Fibroblast of lung (primary cell): ENCODE data around the gene CD82. TPM values are rescaled to one million over a fixed set of nuclear protein-coding genes. Genes with fewer than 3 reads are reported as not detected.

Experiments used
- DNase-seq, 2 donors: peaks; one replicate each; pipeline versions ENCODE4 v3.0.0 to v3.0.0-alpha.2; 2010; ENCODE audit warnings: low read depth in 2 of 2
- H2AFZ ChIP-seq: 2 replicates; pipeline ENCODE4 v1.5.1; 2012; ENCODE audit warnings: low read length, control low read depth, inconsistent platforms
- H3K27ac ChIP-seq: 2 replicates; pipeline ENCODE4 v1.5.1; 2011; ENCODE audit warnings: low read length, control low read depth; ENCODE audit not compliant: insufficient read depth
- H3K27me3 ChIP-seq: 2 replicates; pipeline ENCODE4 v1.5.1; 2011; ENCODE audit warnings: mild to moderate bottlenecking, low read length; ENCODE audit not compliant: control insufficient read depth, insufficient read depth
- H3K36me3 ChIP-seq: 2 replicates; pipeline ENCODE4 v1.5.1; 2011; ENCODE audit warnings: low read length; ENCODE audit not compliant: control insufficient read depth, insufficient read depth
- H3K4me1 ChIP-seq: 2 replicates; pipeline ENCODE4 v1.5.1; 2011; ENCODE audit warnings: low read length; ENCODE audit not compliant: control insufficient read depth, insufficient read depth; ENCODE audit errors: extremely low read depth
- H3K4me2 ChIP-seq: 2 replicates; pipeline ENCODE4 v1.5.1; 2011; ENCODE audit warnings: low read length, control low read depth; ENCODE audit not compliant: insufficient read depth; ENCODE audit errors: extremely low read depth
- H3K4me3 ChIP-seq, 4 experiments: fragments of 200-600 bp in 1 of 4; sonication (generic) in 1 of 4; replicated peaks in 1 of 4; 2 replicates each; pipeline ENCODE4 v1.5.1; 2011 to 2016; ENCODE audit warnings: low read length in 4 of 4, low read depth in 3 of 4, mild to moderate bottlenecking in 3 of 4, control low read depth in 2 of 4, inconsistent platforms in 1 of 4, mixed read lengths in 1 of 4; ENCODE audit not compliant: insufficient read depth in 1 of 4; ENCODE audit errors: control extremely low read depth in 1 of 4
- H3K79me2 ChIP-seq: 2 replicates; pipeline ENCODE4 v1.5.1; 2012; ENCODE audit warnings: mild to moderate bottlenecking, low read length, inconsistent platforms; ENCODE audit not compliant: control insufficient read depth, insufficient read depth
- H3K9ac ChIP-seq: 2 replicates; pipeline ENCODE4 v1.5.1; 2011; ENCODE audit warnings: mild to moderate bottlenecking, low read length, control low read depth; ENCODE audit not compliant: insufficient read depth
- H3K9me3 ChIP-seq: 2 replicates; pipeline ENCODE4 v1.5.1; 2012; ENCODE audit warnings: low read depth, low read length; ENCODE audit not compliant: control insufficient read depth, insufficient read depth
- H4K20me1 ChIP-seq: 2 replicates; pipeline ENCODE4 v1.5.1; 2011; ENCODE audit warnings: low read length; ENCODE audit not compliant: control insufficient read depth, insufficient read depth; ENCODE audit errors: extremely low read depth
- EZH2 ChIP-seq: IDR thresholded peaks from 2 replicates; pipeline ENCODE4 v1.5.1; 2012; ENCODE audit warnings: low read length, control low read depth, mild to moderate bottlenecking; ENCODE audit errors: missing control alignments
- polyA plus RNA-seq, 2 donors: library from polyadenylated mRNA; depleted of rRNA in 1 of 2; stranded (reverse) in 1 of 2; unstranded in 1 of 2; fragments of >200 nt; gene quantifications; 2 replicates each; pipeline ENCODE4 v1.2.1, GENCODE V29; 2011 to 2012; ENCODE audit warnings: missing spikeins in 1 of 2
- total RNA-seq: library from RNA; depleted of rRNA; stranded (reverse); fragments of >200 nt; gene quantifications from 2 replicates; pipeline ENCODE4 v1.2.1, GENCODE V29; 2014
- TF ChIP-seq, protein P1 (sequence below), 2 donors: IDR thresholded peaks in 1 of 2; conservative IDR thresholded peaks in 1 of 2; 1 replicate in 1 of 2; 2 replicates in 1 of 2; pipeline ENCODE4 v1.5.1; 2011 to 2012; ENCODE audit warnings: low read length in 2 of 2, control low read depth in 1 of 2, inconsistent platforms in 1 of 2, low read depth in 1 of 2, mild to moderate bottlenecking in 1 of 2

CD82 gene
- total and polyA plus RNA-seq, 2 donors (not counting 1 experiment from before 2014, with no cell fraction given), result 54.2 to 114 TPM

DNA sequence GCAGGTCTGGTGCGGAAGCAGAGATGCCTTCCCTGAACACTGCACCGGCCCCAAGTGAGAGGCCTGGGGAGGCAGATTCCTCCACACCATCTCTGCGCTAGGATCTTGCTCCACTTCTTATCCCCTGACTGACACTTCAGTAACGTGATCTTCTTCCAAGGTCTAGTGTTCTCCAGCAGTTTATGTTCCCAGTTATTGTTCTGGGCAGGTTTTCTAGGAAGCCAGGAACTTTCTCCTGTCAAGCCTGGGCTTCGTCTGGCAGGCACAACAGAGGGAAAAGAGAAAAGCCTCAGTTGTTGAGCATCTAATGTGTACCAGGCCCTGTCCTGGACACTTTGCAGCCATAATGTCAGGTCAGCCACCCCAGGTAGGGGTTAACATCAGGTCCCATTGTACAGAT is 10.5 kb downstream of the CD82 start:
- no peaks in the 10 kb centered on the region for H4K20me1 ChIP-seq
- no peaks in the 10 kb centered on the region for H3K36me3 ChIP-seq
- no peaks in the 10 kb centered on the region for H3K9me3 ChIP-seq
- H3K4me3 ChIP-seq, result no peak overlapping the region
- H3K4me1 ChIP-seq, result peaks cover 16% of the 10 kb centered on the region
- H3K27me3 ChIP-seq, result no peaks in the 10 kb centered on the region
- no peak for TF ChIP-seq EZH2
- TF ChIP-seq, protein P1, sequence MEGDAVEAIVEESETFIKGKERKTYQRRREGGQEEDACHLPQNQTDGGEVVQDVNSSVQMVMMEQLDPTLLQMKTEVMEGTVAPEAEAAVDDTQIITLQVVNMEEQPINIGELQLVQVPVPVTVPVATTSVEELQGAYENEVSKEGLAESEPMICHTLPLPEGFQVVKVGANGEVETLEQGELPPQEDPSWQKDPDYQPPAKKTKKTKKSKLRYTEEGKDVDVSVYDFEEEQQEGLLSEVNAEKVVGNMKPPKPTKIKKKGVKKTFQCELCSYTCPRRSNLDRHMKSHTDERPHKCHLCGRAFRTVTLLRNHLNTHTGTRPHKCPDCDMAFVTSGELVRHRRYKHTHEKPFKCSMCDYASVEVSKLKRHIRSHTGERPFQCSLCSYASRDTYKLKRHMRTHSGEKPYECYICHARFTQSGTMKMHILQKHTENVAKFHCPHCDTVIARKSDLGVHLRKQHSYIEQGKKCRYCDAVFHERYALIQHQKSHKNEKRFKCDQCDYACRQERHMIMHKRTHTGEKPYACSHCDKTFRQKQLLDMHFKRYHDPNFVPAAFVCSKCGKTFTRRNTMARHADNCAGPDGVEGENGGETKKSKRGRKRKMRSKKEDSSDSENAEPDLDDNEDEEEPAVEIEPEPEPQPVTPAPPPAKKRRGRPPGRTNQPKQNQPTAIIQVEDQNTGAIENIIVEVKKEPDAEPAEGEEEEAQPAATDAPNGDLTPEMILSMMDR (conservative IDR thresholded peaks at IDR 0.05 in 1 of 2, IDR thresholded peaks at IDR 0.05 in 1 of 2; ENCODE audit: low read depth in 1 of 2, low read length in 2 of 2), result no peak
- H3K79me2 ChIP-seq, result no peaks in the 10 kb centered on the region
- DNase-seq, result no peak
- H3K4me2 ChIP-seq, result no peak overlapping the region
- H3K27ac ChIP-seq, result no peak overlapping the region
- no peak overlapping the region for H2AFZ ChIP-seq
- H3K9ac ChIP-seq, result no peak overlapping the region

DNA sequence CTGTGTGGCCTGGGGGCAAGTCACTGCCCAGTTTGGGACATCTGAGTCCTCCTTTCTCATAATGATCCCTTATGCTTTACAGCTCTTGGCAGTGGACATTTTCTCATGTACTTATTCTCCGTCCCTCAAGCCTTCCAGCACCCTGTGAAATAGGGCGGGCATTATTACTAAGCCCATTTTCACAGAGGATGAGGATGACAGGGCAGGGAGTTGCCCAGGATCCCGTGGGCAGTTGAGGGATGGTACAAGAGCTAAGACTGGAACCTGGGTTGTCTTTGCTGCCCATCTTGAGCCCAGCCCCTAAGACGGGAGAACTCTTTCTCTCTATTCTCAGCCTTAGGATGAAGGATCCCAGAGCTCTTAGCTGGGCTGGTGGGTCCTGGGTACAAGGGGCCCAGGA is 11.2 kb downstream of the CD82 start:
- Histone ChIP-seq H3K9me3 (no peaks in the 10 kb centered on the region), H3K4me1 (peaks cover 16% of the 10 kb centered on the region), H3K27ac (no peak overlapping the region), H2AFZ (no peak overlapping the region), H3K9ac (no peak overlapping the region), H3K4me3 (no peak overlapping the region), H3K27me3 (no peaks in the 10 kb centered on the region), H3K79me2 (no peaks in the 10 kb centered on the region), H4K20me1 (peaks cover 2% of the 10 kb centered on the region), H3K4me2 (no peak overlapping the region), H3K36me3 (no peaks in the 10 kb centered on the region)
- no peak for DNase-seq
- TF ChIP-seq, protein P1 (conservative IDR thresholded peaks at IDR 0.05 in 1 of 2, IDR thresholded peaks at IDR 0.05 in 1 of 2; ENCODE audit: low read depth in 1 of 2, low read length in 2 of 2), result no peak
- no peak for TF ChIP-seq EZH2

DNA sequence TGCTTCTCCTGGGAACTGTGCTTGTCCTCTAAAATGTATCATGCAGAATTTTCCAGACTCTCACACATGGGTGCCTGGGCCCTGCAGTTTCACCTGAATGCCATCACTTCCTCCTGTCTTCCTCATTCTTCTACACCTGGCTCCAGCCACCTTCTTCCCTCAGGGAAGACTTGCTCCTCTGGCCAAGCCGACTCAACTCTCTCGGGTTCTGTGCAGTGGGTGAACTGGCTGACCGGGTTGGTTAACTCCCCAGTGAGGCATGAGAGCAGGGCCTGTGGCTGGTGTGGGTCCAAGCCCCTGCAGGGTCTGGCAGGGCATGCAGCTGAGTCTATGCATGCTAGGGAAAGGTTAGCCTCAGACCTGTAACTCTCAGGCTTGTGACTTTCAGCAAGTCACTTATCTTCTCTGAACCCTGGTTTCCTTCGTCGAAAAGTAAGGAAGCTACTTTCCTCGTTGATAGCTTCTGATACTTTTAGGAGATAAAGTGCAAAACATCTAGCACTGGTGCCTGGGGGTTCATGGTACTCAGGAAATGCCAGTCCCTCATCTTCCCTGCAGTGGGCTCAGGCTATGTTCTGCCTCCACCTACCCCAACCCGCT is 11.9 kb downstream of the CD82 start:
- DNase-seq, result no peak
- Histone ChIP-seq H3K4me2 (no peak overlapping the region), H3K4me1 (peaks cover 16% of the 10 kb centered on the region), H3K9me3 (no peaks in the 10 kb centered on the region), H4K20me1 (peaks cover 2% of the 10 kb centered on the region), H2AFZ (no peak overlapping the region), H3K27ac (no peak overlapping the region), H3K9ac (no peak overlapping the region), H3K79me2 (no peaks in the 10 kb centered on the region), H3K4me3 (no peak overlapping the region), H3K36me3 (no peaks in the 10 kb centered on the region), H3K27me3 (no peaks in the 10 kb centered on the region)
- no peak for TF ChIP-seq EZH2
- TF ChIP-seq, protein P1 (conservative IDR thresholded peaks at IDR 0.05 in 1 of 2, IDR thresholded peaks at IDR 0.05 in 1 of 2; ENCODE audit: low read depth in 1 of 2, low read length in 2 of 2), result no peak
